GM23338 (cell line): ENCODE data around the gene PAFAH2. TPM values are rescaled to one million over a fixed set of nuclear protein-coding genes. Genes with fewer than 3 reads are reported as not detected.

Source experiments
- ATAC-seq: fragments of 200-7000 bp; cut with Tn5 transposase; 3 replicates; pipeline ENCODE4 v1.9.1; 2020
- DNase-seq: peaks from one replicate; pipeline ENCODE4 v3.0.0-alpha.2; 2015; ENCODE audit warnings: low spot score
- H2AFZ ChIP-seq: fragments of 200-600 bp; sonication (generic); 2 replicates; pipeline ENCODE4 v1.8.0; 2016; ENCODE audit warnings: antibody characterized with exemption, mild to moderate bottlenecking, moderate library complexity
- H3F3A ChIP-seq: fragments of 200-600 bp; sonication (generic); replicated peaks from 2 replicates; pipeline ENCODE4 v1.8.0; 2017; ENCODE audit warnings: antibody characterized with exemption, mixed run types, low read depth
- H3K27ac ChIP-seq: fragments of 200-600 bp; sonication (generic); 2 replicates; pipeline ENCODE4 v1.6.1; 2016; ENCODE audit warnings: low read depth
- H3K27me3 ChIP-seq: fragments of 200-600 bp; sonication (generic); 2 replicates; pipeline ENCODE4 v1.8.0; 2016; ENCODE audit warnings: mild to moderate bottlenecking, mixed run types, moderate library complexity; ENCODE audit not compliant: insufficient read depth
- H3K36me3 ChIP-seq: fragments of 200-600 bp; sonication (generic); 2 replicates; pipeline ENCODE4 v1.8.0; 2016; ENCODE audit warnings: mild to moderate bottlenecking; ENCODE audit not compliant: insufficient read depth
- H3K4me1 ChIP-seq: fragments of 200-600 bp; sonication (generic); 2 replicates; pipeline ENCODE4 v1.8.0; 2016; ENCODE audit warnings: mild to moderate bottlenecking, moderate library complexity; ENCODE audit not compliant: insufficient read depth
- H3K4me2 ChIP-seq: fragments of 200-600 bp; sonication (generic); 2 replicates; pipeline ENCODE4 v1.7.1; 2017; ENCODE audit warnings: mixed run types
- H3K4me3 ChIP-seq: fragments of 200-600 bp; sonication (generic); 2 replicates; pipeline ENCODE4 v1.6.1; 2016; ENCODE audit warnings: mixed run types
- H3K79me2 ChIP-seq: fragments of 200-600 bp; sonication (generic); replicated peaks from 2 replicates; pipeline ENCODE4 v1.8.0; 2017; ENCODE audit warnings: mild to moderate bottlenecking; ENCODE audit not compliant: insufficient read depth
- H3K9me2 ChIP-seq: fragments of 200-600 bp; sonication (generic); 2 replicates; pipeline ENCODE4 v1.8.0; 2017; ENCODE audit not compliant: insufficient read depth
- H4K20me1 ChIP-seq: fragments of 200-600 bp; sonication (generic); replicated peaks from 2 replicates; pipeline ENCODE4 v1.8.0; 2017; ENCODE audit warnings: mild to moderate bottlenecking; ENCODE audit not compliant: insufficient read depth
- H3K27ac Mint-ChIP-seq: 2 replicates; pipeline ENCODE4 v1.8.0; 2020; ENCODE audit warnings: inconsistent platforms, mild to moderate bottlenecking, moderate library complexity, mixed read lengths
- H3K27me3 Mint-ChIP-seq: 3 replicates; pipeline ENCODE4 v1.8.0; 2022; ENCODE audit warnings: low read depth, mild to moderate bottlenecking, moderate library complexity, mixed read lengths, inconsistent platforms; ENCODE audit not compliant: insufficient read depth, poor library complexity
- H3K36me3 Mint-ChIP-seq: 3 replicates; pipeline ENCODE4 v1.8.0; 2021; ENCODE audit warnings: low read depth, mild to moderate bottlenecking, inconsistent platforms, moderate library complexity, mixed read lengths
- H3K4me1 Mint-ChIP-seq: 3 replicates; pipeline ENCODE4 v1.8.0; 2020; ENCODE audit warnings: mild to moderate bottlenecking, inconsistent platforms, mixed read lengths
- H3K4me3 Mint-ChIP-seq: 3 replicates; pipeline ENCODE4 v1.8.0; 2021; ENCODE audit warnings: moderate library complexity, mild to moderate bottlenecking, inconsistent platforms, mixed read lengths
- H3K9me3 Mint-ChIP-seq: 3 replicates; pipeline ENCODE4 v1.8.0; 2020; ENCODE audit warnings: moderate library complexity, mild to moderate bottlenecking, inconsistent platforms, mixed read lengths
- CREB1 ChIP-seq: fragments of 250-450 bp; sonication (Bioruptor Pico); IDR thresholded peaks from 2 replicates; pipeline ENCODE4 v1.5.0; 2020; ENCODE audit warnings: low read depth, mild to moderate bottlenecking, moderate library complexity
- CTCF ChIP-seq, 2 experiments: fragments of 200-600 bp in 1 of 2; sonication (generic) in 1 of 2; conservative IDR thresholded peaks; 2 replicates each; pipeline versions ENCODE4 v1.5.1 to v1.6.1; 2016 to 2017; ENCODE audit warnings: antibody characterized with exemption in 2 of 2, low read depth in 2 of 2, mild to moderate bottlenecking in 2 of 2, moderate library complexity in 1 of 2
- ETS1 ChIP-seq: IDR thresholded peaks from 2 replicates; pipeline ENCODE4 v1.6.1; 2016; ENCODE audit warnings: antibody characterized with exemption
- EZH2 ChIP-seq: fragments of 200-600 bp; sonication (generic); IDR thresholded peaks from one replicate; pipeline ENCODE4 v1.8.0; 2017; ENCODE audit warnings: antibody characterized with exemption, mild to moderate bottlenecking, low read depth; ENCODE audit not compliant: unreplicated experiment
- EZH2phosphoT487 ChIP-seq: fragments of 200-600 bp; sonication (generic); IDR thresholded peaks from one replicate; pipeline ENCODE4 v1.8.1; 2018; ENCODE audit warnings: antibody characterized with exemption; ENCODE audit not compliant: unreplicated experiment
- JUNB ChIP-seq: IDR thresholded peaks from one replicate; pipeline ENCODE4 v1.6.1; 2016; ENCODE audit warnings: antibody characterized with exemption; ENCODE audit not compliant: unreplicated experiment
- NANOG ChIP-seq: IDR thresholded peaks from 2 replicates; pipeline ENCODE4 v1.6.1; 2016; ENCODE audit warnings: antibody characterized with exemption, borderline replicate concordance
- POLR2AphosphoS5 ChIP-seq: IDR thresholded peaks from 2 replicates; pipeline ENCODE4 v1.6.1; 2016; ENCODE audit warnings: antibody characterized with exemption, low read depth
- REST ChIP-seq: IDR thresholded peaks from one replicate; pipeline ENCODE4 v1.6.1; 2018; ENCODE audit warnings: antibody characterized with exemption; ENCODE audit not compliant: unreplicated experiment
- STAT1 ChIP-seq: IDR thresholded peaks from one replicate; pipeline ENCODE4 v1.6.1; 2016; ENCODE audit warnings: antibody characterized with exemption; ENCODE audit not compliant: unreplicated experiment
- ZNF114 ChIP-seq: fragments of 250-450 bp; sonication (Bioruptor Pico); IDR thresholded peaks from 2 replicates; pipeline ENCODE4 v1.5.0; 2020; ENCODE audit warnings: mild to moderate bottlenecking, moderate library complexity
- ZNF331 ChIP-seq: fragments of 250-450 bp; sonication (Bioruptor Pico); IDR thresholded peaks from 2 replicates; pipeline ENCODE4 v1.5.0; 2020; ENCODE audit warnings: low read depth, mild to moderate bottlenecking, moderate library complexity
- ZNF462 ChIP-seq: fragments of 250-450 bp; sonication (Bioruptor Pico); IDR thresholded peaks from 2 replicates; pipeline ENCODE4 v1.5.0; 2020; ENCODE audit warnings: mild to moderate bottlenecking, moderate library complexity
- polyA plus RNA-seq: library from polyadenylated mRNA; unstranded; fragments of >200 nt; fragmentation: Nextera tagmentation; extraction: Ambion mirVana; gene quantifications from 2 replicates; pipeline ENCODE4 v1.2.1, GENCODE V29; 2016
- total RNA-seq: library from RNA; depleted of rRNA; stranded (reverse); fragments of >200 nt; shearing (Covaris generic); gene quantifications from 2 replicates; pipeline ENCODE4 v1.2.3, GENCODE V29; 2014

Gene PAFAH2
- total and polyA plus RNA-seq, 2 experiments from 2014 or later: 5.7 to 10.3 TPM

- H3K4me3 ChIP-seq: no peak overlapping the region
- H3K4me1 Mint-ChIP-seq: peaks cover 12% of the 10 kb centered on the region; the same call in 2 of the 3 replicates
- H4K20me1 ChIP-seq: no peaks in the 10 kb centered on the region; the same call in none of the 2 replicates
- H3K27ac ChIP-seq: no peak overlapping the region
- H3K9me3 Mint-ChIP-seq: no peaks in the 10 kb centered on the region
- H3K9me2 ChIP-seq: no peaks in the 10 kb centered on the region
- no peaks in the 10 kb centered on the region for H3K79me2 ChIP-seq
- no peaks in the 10 kb centered on the region; the same call in none of the 2 replicates for H3K4me1 ChIP-seq
- H3K27ac Mint-ChIP-seq: no peak overlapping the region
- ATAC-seq (no peak), DNase-seq (no peak)
- no peaks in the 10 kb centered on the region for H3K27me3 ChIP-seq
- H2AFZ ChIP-seq: no peak overlapping the region
- TF ChIP-seq EZH2phosphoT487 (no peak), JUNB (no peak), ZNF331 (CRISPR knock-in tag) (no peak), NANOG (no peak), CREB1 (CRISPR knock-in tag) (no peak), ZNF462 (CRISPR knock-in tag) (no peak), POLR2AphosphoS5 (no peak), ETS1 (no peak), STAT1 (no peak), CTCF (conservative IDR thresholded peaks at IDR 0.05; ENCODE audit: low read depth in 2 of 2) (no peak), ZNF114 (no peak), REST (no peak), EZH2 (no peak)
- peaks cover 27% of the 10 kb centered on the region for H3K36me3 Mint-ChIP-seq
- H3K27me3 Mint-ChIP-seq: peaks cover 4% of the 10 kb centered on the region
- no peaks in the 10 kb centered on the region for H3K36me3 ChIP-seq
- H3K4me2 ChIP-seq: no peak overlapping the region
- no peaks in the 10 kb centered on the region for H3F3A ChIP-seq
- H3K4me3 Mint-ChIP-seq: no peak overlapping the region
Observed at GRCh38 chr1:25967308-25967707, 30.6 kb downstream of the PAFAH2 start.
